CD4-positive, alpha-beta T cell treated with Interleukin-2 at 100 ng/mL for 4 hours (primary cell): ENCODE measurements around the gene MNAT1.

Experiments used
- DNase-seq: peaks from one replicate; pipeline ENCODE4 v3.0.0-alpha.2; 2020; ENCODE audit warnings: low spot score

MNAT1 gene

DNA sequence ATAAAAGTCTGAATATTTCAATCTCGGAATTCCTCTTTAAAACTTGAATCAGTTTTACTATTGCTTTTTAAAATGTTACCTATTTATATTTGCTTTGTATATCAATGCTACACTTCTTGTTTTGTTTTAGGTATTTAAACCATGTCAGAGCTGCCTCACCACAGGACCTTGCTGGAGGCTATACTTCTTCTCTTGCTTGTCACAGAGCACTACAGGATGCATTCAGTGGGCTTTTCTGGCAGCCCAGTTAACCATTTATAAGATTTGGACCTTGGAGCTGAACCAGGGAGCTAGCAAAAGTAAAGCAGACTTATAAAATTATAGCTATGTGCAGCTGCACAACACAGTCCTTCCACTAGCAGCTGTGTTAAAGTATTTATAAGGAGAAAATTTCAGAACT is 233.5 kb downstream of the MNAT1 start:
- no peak for DNase-seq

DNA sequence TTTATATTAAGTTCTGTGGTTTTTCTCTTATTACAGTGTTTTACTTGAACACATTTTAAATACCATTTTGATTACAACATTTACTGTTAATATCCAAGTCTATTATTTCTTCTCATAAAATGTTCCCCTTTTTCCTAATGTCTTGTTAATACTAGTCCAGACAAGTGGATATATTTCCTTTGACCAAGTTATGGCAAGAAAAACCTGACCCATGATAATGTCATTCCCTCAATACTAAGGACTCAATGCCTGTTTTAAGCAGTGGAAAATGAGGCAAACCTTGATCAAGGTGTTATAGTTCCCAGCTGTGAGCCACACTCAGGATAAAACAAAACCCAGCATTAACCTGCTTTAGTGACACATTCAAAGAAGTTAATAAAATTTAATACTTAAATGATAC is 234.1 kb downstream of the MNAT1 start:
- DNase-seq: no peak

DNA sequence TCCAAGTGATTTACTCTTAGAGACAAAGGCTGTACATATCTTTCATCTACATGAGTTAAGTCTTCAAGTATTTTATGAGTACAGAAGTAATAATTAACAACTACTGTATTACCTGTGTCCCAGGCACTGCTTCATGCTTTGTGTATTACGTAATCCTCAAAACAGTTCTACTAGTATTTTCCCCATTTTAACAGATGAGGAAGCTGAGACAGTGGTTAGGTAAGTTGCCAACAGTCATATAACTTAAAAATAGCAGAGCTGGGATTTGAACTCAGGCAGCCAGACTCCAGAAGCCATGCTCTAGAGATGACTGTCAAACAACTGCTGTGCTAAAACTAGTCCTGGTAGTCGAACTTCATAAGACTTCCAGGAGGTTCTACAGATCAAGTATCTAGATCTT is 235.6 kb downstream of the MNAT1 start:
- no peak for DNase-seq

DNA sequence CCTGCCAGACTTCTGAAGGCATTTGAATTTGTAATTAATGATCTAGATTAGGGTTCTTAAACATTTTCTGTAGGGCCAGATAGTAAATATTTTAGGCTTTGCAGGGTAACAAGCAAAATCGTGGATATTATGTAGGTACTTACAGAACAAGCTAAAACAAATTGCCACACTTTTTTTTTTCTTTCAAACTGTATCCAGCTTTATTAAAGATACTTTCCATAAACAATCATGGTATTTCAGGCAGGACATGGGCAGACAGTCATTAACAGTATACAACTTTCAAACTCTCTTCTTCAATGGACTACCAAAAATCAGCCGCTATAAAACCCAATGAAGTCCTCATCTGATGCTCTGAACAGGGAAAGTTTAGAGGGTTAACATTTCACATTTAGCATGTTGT is 236.7 kb downstream of the MNAT1 start:
- DNase-seq: no peak

DNA sequence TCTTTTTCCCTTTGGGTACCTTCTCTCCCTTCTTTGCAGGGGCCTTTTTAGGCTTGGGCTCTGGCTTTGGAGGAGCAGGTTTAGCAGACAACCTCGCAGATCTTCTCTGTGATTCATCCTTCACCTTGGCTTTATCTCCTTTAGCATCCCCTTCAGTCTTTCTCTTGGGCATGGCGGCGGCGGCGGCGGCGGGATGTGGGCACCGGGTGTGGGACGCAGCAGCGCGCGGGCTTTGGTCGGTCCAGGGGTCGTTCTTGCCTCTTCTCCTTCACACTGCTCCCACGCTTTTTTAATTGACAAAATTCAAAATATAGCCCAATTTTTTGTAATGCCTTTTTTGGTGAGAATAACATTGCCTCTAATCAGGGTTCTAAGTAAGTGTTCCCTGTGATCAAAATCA is 237.7 kb downstream of the MNAT1 start:
- DNase-seq: no peak

DNA sequence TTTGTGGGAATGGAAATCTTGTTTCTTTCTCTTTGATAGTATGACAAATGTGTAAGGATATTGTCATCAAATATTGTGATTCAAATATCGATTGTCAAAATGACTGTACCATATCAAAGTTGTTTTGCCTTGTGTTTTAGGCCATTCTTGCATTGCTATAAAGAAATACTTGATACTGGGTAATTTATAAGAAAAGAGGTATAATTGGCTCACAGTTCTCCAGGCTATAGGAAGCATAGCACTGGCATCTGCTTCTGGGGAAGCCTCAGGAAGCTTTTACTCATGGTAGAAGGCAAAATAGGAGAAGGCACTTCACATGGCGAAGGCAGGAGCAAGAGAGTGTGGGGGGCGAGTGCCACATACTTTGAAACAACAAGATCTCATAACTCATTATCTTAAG is 238.5 kb downstream of the MNAT1 start:
- no peak for DNase-seq

DNA sequence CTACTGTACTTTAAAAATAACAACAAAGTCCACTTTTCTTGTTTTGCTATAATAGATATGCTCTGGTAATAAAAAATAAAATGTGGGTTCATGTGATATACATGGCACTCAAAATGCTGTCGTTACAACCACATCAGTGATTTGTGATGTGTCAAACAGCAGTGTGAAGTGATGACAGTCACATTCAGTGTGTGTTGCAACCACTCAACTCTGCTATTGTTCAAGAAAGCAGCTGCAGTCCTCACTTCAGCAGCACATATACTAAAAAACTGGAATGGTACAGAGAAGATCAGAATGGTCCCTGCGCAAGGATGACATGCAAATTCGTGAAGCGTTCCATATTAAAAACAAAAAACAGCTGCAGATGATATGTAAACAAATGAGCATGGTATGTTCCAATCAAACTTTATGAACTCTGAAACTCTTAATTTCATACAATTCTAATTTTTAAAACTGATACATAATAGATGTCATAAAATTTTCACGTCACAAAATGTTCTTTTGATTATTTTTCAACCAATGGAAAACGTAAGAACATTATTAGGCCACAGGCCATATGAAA is 239.6 kb downstream of the MNAT1 start:
- DNase-seq: no peak

DNA sequence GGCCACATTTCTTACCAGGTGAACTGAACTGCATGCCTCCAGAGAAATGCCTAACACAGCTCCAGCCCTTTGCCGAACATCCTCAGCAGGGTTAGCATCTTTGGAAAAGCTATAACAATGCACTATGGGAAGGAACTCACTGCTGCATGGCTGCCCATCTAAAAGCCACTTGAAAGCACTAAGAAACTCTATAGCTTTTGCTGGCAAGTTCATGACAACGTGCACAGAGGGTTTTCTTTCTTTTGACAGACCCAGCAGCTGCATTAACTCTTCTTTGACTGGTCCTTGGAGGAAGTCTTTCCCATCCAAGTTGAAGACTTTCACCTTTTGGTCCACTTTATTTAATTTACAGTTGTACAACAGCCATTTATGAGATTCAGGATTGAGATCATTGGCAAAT is 241.0 kb downstream of the MNAT1 start:
- DNase-seq: no peak

DNA sequence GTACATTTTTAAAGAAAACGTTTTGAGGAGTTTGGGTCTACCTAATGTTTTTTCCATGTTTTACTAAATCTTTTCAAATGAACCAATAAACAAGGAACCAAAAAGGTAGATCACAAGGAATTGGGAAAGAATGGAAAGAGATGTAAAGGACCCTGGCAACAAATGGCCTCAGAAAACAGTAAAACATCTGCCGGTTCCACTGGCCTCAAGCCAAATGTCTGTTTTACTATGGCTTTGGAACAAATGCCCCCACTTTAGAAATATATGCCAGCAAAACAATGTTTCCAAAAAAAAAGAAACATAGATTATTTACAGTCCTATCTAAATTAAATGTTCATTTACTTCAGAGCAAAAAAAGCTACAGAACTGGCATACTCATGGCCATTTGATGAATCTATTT is 243.3 kb downstream of the MNAT1 start:
- DNase-seq: no peak

DNA sequence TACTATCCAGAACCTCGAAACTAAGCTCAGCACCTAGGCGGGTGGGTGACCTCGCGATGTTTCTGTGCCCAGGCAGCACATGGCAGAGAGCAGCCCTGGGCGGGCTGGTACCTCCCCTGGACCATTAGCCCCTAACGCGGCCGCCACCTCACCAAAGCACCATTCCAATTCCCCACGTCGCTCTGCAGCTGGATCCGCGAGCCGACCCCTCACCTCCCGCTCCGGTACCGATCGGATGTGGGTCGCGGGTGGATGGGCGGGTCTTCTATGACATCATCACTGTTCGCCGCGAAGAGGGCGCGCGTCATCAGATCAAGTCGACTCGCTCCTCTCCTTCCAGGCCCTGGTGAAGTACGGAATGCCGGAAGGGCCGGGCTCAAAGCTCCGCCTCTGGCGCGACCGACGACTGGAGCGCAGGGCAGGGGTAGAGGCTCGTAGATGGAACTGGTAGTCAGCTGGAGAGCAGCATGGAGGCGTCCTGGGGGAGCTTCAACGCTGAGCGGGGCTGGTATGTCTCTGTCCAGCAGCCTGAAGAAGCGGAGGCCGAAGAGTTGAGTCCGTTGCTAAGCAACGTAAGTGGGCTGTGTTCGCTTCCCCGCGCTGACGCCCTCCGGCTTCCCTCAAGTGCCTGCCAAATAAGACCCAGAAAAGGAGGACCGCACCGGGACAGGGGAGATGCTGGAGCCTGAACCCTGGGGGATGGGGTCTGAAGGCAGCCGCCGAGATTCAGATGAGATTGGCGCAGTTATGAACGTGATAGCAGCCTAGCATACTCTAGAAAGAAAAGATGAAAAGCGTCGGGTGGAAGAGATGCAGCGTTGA is 246.5 kb downstream of the MNAT1 start, which contains the start of the genes SLC38A6 and TRMT5:
Gene SLC38A6, plus strand, starts transcription at position 435 of the 822 bp plus-strand sequence. Its CDS starts 33 bp downstream, at position 468.
Gene TRMT5, minus strand, starts transcription at position 269 of the 822 bp plus-strand sequence. Its CDS starts 106 bp downstream, at position 163.
- DNase-seq: peak; percentile 90

DNA sequence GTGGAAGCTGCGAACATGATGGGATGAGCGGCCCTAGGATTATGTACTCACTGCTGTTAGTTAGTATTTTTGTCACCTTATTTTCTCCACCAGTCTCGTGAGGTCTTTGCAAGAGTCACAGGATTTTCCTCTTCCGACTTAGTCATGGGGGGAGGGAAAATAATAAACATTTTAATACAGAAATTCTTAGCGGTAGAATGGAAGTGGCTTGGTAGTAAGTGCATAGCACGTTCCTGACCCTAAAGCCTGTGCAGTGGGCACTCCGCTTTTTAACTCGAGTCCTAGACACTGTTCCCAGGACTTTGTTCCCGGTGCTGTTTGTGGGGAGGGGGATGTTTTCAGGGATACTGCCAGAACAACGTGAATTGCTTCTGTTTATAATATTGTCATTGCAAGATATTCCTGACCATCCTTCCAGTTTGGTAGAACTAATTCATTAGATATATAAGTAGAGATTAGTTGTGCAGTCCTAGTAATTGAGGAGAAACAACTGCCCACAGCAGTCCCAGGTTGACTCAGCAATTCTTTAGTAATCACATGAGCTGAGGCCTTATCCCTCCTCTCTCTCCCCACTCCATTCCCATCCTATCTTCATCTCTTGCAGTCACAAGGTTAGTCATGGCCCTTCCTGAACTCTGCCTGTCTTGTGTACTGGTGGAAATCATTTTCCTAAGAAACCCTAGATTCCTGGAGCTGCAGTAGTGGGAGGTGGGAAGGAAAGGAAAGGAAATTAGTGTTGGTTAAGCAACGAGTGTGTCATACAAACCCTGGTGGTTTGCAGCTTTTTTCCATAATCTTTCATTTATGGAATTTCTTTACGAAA is 247.3 kb downstream of the MNAT1 start:
- no peak for DNase-seq

DNA sequence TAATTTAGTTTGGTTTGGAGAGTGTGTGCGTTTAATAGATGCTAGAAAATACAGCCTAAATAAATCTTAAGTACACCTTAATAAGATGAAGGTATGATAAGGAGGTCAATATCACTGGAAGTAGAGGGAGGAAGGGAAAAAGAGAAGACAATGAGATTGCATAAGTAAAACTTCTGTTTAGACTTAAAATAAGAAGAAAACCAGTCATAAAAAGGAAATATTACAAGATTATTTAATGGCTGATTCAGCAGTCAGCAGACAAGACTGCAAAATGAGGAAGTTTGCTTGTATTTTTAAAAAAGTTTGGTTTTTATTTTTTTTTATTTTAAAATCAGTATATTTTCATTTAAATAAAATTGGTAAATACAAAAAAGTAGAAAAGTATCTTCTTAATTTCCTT is 249.6 kb downstream of the MNAT1 start:
- no peak for DNase-seq

DNA sequence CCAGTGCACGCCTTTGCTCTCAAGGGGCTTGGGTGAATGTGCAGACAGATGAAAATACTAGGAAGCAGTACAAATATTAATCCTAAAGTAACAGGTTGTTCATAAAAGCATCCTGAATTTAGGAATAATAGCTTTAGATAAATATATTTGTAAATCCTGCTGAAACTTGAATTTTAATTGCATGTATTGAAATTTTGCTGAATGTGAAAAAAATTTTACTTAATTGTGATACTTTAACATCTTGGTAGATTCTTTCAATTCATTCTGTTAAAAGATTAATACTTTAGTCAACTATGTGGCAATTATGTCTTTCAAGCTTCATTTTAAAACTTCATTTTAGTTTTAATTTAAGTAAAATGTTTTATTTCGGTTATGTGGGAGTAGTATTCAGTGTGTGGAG is 251.9 kb downstream of the MNAT1 start:
- DNase-seq: no peak

DNA sequence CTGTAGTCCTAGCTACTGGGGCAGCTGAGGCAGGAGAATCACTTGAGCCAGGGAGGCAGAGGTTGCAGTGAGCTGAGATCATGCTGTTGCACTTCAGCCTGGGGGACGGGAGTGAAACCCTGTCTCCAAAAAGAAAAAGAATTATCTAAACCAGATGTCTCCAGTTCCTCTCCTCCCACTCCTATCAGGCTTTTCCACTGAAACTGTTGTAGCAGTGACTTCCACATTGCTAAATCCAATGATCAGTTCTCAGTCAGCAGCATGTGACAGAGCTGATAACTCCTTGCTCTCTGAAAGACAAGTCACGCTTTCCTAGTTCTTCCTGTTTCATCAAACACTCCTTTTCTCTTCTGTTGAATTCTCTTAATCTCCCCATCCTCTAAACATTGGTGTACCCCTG is 255.0 kb downstream of the MNAT1 start:
- no peak for DNase-seq

DNA sequence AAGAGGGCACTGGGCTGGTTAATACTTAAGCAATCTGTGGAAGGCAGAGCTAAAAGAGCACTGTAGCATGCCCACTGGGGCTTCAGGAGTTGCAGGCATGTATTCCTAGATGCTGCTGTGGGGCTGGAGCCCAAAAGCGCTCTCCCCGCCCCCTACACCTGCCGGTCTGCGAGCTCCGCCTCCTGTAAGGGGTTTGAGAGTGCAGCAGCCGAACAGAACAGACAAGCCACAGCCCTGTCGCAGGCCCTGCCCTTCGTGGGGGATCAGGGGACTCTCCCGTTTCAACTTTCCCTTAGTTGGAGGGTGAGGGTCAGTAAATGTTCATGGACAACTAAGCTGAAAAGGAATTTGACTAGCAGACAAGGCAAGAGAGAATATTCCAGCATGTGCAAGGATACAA is 264.1 kb downstream of the MNAT1 start:
- no peak for DNase-seq

DNA sequence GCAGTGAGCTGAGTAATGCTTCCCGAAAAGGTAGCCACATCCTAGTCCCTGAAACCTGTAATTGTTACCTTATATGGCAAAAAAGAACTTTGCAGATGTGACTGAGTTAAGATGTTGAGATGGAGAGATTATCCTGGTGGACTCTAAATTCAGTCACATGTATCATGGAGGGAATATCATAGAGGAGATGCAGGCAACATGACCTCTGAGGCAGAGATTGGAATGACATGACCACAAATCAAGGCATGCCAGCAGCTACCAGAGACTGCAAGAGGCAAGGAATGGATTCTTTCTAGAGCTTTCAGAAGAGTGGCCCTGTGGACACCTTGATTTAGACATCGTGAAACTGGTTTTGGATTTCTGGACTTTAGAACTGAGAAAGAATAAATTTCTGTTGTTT is 265.0 kb downstream of the MNAT1 start:
- DNase-seq: no peak

DNA sequence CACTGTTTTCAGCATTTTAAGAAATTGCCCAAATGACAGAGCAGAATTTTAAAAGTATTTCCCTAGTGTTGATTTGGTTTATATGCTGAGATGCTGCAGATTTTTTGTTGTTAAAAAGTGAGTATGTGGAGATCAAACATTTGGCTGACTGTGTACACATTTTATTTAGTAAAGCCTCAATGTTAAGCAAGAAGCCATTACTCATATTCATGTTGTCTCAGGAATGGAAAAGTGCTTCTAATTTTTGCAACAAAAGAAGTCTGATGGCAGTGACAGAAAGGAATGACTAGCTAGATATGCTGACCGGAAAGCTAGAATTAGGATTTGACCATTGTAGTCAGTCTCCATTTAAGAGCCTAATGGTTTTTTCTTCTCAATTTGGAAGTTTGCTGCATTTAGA is 269.0 kb downstream of the MNAT1 start:
- DNase-seq: no peak

DNA sequence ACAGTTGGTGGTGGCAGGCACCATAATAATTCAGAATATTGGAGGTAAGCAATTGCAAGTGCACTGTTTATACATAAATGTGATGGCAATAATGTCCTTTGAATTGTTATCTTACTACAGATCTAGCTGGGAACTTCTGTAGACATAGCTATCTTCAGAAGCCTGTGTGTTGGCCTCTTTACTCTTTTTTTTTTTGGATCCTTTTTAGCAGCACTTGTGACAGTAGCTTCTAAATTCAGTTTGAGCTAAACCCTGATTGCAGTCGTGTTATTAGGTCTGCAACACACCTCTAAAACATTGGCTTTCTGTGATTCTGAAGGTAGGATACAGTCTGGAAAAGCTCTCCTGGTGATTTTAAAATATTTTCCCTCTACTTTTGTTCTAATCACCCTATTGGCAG is 285.0 kb downstream of the MNAT1 start:
- no peak for DNase-seq
